ENCODE data around the gene TAOK2.

TAOK2 gene

DNA sequence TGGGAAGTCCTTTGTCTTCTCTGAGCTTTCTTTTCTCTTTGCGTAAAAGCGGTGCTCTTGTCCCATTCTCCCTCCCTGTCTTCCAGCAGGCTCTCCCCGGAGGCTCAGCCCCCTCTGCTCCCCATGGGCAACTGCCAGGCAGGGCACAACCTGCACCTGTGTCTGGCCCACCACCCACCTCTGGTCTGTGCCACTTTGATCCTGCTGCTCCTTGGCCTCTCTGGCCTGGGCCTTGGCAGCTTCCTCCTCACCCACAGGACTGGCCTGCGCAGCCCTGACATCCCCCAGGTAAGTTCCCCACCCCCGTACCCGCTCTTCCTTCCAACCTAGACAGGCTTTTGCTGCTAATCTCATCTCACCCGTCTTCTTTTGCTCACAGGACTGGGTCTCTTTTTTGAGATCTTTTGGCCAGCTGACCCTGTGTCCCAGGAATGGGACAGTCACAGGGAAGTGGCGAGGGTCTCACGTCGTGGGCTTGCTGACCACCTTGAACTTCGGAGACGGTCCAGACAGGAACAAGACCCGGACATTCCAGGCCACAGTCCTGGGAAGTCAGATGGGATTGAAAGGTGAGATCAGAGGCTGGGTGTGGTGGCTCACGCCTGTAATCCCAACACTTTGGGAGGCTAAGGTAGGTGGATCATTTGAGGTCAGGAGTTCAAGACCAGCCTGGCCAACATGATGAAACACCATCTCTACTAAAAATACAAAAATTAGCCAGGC lies 10.5 kb upstream of the TAOK2 start:
- DNase-seq (ENCODE audit: low read depth in 1 of 2, low spot score in 1 of 2): no peak

DNA sequence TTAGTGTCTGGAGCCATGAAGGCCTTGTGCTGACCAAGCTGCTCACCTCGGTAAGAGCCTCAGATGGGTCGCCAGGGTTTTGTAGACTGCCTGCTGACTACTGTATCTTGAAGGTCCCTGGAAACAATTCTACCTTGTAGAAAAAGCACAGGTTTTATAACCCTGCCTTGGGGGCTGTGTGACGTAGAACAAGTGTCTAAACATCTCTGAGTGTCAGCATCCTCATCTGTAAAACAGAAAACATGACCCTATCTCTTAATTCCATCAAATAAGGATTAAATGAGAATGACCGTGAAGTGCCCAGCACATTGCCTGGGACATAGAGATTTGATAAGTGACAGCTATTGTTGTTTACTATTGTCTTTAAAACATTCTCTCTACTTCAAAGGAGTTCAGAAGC lies 5.5 kb upstream of the TAOK2 start:
- DNase-seq (ENCODE audit: low read depth in 1 of 2, low spot score in 1 of 2): no peak

DNA sequence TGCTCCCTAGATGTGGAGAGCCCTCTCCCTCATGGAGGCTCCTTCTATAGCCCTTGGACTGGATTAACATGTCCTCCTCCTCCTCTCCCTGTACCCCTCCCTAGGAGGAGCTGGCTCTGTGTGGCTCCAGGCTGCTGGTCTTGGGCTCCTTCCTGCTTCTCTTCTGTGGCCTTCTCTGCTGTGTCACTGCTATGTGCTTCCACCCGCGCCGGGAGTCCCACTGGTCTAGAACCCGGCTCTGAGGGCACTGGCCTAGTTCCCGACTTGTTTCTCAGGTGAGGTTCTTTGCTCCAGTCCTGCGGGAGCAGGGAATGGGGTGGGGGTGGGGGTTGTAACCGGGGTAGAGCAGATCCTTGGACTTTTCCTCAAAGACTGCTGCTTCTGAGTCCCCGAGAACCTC lies 2.4 kb upstream of the TAOK2 start:
- no peak for DNase-seq (ENCODE audit: low read depth in 1 of 2, low spot score in 1 of 2)

DNA sequence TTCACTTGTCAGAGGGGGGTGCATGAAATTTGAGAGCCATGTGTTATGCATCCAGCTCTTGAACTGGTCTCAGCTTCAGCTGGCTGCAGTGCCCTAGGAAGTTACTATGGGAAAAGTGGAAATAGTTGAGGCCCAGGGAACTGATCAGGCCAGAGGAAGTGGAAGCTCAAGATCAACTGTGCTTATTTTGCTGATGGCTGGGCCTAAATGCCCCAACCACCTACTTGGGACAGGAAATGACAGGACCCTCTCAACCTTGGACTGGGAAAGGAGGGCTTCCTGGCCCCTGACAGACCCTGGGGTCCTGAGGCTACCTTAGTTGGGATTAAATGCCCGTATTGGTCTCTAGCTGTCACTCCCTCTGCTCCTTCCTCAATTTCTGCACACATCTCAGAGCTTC lies 1.2 kb upstream of the TAOK2 start:
- no peak for DNase-seq (ENCODE audit: low read depth in 1 of 2, low spot score in 1 of 2)

DNA sequence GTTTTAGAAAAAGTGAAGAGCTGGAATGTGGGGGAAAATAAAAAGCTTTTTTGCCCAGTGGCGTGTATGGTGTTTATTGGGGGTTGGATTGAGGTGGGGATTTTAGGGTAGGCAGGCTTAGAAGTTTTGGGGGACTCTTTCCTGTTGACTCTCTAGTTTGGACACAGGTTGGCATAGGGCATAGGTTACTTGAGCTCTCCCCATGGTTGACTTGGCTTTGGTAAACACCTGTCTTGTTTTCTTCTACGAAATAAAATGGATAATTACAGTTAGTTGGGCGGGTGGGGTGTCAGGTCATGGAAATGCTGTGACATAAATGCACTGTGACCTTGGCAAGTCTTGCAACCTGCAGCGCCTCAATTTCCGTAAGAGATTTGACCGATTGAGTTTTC lies 680 bp upstream of the TAOK2 start:
- no peak for DNase-seq (ENCODE audit: low read depth in 1 of 2, low spot score in 1 of 2)

DNA sequence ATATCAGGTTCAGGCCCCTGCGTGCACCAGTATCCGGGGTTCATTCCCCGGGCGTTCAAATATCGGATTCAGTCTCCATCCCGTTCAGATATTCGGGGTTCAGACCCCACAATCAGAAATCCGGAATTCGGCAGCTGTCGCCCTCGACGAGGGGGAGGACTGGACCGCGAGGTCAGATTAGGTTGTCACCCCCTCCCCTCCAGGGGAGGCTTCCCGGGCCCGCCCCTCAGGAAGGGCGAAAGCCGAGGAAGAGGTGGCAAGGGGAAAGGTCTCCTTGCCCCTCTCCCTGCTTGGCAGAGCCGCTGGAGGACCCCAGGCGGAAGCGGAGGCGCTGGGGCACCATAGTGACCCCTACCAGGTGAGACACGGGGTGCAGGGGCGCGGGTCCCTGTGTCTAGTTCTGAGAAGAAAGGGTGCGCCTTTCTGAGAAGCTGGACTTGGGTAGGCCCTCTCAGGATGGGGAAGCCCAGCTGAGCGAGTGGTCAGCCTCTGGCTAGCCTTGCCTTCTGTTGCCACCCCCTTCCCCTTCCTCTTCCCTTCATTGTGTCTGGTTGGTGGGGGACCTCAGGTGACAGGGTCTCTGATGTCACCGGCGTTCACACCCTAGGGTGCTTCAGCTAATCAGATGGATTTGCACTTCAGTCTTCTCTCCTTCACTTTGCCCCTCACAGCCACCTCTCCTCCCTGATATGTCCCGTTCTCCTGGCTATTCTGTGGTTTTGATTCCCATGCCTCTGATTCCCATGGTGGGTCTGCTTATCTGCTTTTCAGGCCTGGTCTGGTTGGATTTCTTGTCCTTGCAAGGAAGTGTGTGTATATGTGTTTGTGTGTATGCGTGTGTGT lies 844 bp downstream of the TAOK2 start:
- DNase-seq (ENCODE audit: low read depth in 1 of 2, low spot score in 1 of 2): no peak

DNA sequence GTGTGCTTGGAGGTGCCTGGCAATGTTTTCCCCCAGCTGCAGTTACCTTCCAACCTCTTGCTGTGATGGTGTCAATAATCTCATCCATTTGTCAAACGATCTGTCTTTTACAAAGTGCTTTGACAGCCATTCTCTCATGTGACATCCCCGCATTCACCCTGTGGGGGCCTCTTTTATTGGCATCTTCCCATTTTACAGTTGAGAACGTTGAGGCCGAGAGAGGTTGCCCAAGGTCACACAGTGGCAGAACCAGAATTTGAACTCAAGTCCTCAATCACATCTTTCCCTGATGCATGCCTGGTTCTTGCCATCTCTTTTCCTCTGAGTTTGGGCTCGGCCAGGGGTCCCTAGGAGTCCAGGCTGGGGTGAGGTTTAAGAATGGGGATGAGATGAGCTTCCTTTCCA lies 1.5 kb downstream of the TAOK2 start:
- DNase-seq (ENCODE audit: low read depth in 1 of 2, low spot score in 1 of 2): no peak

DNA sequence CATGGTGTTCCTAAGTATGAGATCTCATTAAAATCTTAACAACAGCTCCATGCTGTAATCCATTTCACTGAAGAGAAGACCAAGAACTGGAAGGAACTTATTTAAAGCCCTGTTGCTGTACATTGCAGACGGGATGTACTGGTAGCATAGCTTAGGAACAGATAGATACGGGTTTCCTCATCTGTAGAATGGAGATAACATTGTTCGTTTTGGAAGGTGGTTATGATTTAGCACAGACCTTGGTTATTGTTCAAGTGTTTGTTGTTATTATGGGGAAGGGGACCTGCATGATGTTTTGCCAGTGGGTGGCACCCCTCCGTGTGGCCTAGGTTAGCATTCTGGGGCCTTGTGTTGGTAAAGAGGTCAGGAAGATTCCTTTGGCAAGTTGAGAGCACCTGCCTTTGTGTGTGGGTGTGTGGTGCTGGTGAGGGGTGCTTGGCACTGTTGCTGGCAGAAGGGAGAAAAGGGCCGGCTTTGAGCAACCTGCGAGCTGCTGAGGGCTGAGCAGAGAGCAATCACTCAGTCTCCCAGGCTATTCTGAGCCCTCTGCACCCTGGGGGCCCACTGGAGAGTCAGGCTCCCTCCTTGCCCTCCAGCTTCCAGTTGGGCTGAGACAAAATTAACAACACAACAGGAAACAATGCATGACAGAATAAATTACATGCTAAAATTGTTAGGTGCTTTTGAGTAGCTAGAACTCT lies 2.3 kb downstream of the TAOK2 start:
- no peak for DNase-seq (ENCODE audit: low read depth in 1 of 2, low spot score in 1 of 2)

DNA sequence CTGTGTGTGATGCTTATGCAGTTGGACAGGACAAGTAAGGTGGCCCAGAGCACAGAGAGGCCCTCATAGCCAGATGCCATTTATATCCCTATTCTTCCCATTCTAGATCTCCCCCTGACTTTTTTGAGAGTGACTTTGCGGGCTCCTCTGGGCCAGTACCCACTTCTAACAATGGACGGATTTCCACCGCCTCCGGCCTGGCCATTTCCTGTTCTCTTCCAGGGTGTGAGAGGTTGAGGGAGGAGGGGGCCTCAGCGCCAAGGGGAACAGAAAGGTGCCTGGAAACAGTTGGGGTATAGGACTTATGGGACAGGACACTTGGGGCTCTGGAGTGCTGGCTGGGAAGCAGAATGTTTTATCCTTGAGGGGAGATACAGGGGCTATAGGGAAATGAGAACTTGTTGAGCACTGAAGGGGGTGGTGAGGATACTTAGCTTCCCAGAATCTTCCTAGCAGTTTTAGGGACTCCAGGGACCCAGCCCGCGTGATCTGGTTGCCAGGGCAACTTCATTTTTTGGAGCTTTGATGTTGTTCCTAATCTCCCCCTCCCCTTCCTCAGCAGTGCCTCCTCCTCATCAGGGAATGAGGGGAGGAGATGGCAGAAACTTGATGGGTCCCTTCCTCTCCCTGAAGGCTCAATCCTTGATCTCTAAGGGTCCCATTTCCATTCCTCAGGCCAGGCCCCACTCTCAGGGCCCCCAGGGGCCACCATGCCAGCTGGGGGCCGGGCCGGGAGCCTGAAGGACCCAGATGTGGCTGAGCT lies 3.6 kb downstream of the TAOK2 start:
- DNase-seq (ENCODE audit: low read depth in 1 of 2, low spot score in 1 of 2): no peak

DNA sequence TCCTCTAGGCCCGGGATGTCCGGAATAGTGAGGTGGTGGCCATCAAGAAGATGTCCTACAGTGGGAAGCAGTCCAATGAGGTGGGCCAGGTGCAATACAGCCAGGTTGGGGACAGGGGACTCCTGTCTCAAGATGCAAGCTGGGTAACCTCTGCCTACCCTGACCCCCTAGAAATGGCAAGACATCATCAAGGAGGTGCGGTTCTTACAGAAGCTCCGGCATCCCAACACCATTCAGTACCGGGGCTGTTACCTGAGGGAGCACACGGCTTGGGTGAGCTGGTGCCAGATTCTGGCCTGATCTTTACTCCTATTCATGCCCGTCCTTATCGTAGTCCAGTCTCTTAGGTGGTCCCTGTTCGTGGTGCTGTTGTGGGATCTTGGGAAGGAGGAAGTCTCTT lies 4.4 kb downstream of the TAOK2 start:
- no peak for DNase-seq (ENCODE audit: low read depth in 1 of 2, low spot score in 1 of 2)

DNA sequence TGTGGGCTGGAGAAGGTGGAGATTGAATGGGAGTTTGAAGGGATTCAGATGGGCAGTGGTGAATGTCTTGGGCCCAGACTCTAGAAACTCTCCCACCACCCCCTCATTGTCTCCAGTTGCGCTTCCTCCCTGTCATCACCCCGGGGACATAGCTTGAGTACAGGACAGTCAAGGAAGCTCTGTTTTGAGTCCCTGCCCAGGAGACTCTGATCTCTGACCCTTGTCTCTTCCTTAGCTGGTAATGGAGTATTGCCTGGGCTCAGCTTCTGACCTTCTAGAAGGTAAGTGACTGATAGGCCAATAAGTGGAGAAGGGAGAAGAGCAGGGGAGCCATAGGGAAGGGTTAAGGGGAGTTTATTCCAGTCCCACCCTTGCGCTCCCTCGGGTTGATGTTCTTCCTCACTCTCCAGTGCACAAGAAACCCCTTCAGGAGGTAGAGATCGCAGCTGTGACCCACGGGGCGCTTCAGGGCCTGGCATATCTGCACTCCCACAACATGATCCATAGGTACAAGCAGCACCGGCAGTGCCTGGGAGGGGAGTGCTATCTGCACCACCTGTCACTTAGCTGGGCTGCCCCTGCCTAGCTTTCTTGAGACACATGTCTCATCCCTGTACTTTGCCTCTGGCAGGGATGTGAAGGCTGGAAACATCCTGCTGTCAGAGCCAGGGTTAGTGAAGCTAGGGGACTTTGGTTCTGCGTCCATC lies 5.0 kb downstream of the TAOK2 start:
- no peak for DNase-seq (ENCODE audit: low read depth in 1 of 2, low spot score in 1 of 2)

DNA sequence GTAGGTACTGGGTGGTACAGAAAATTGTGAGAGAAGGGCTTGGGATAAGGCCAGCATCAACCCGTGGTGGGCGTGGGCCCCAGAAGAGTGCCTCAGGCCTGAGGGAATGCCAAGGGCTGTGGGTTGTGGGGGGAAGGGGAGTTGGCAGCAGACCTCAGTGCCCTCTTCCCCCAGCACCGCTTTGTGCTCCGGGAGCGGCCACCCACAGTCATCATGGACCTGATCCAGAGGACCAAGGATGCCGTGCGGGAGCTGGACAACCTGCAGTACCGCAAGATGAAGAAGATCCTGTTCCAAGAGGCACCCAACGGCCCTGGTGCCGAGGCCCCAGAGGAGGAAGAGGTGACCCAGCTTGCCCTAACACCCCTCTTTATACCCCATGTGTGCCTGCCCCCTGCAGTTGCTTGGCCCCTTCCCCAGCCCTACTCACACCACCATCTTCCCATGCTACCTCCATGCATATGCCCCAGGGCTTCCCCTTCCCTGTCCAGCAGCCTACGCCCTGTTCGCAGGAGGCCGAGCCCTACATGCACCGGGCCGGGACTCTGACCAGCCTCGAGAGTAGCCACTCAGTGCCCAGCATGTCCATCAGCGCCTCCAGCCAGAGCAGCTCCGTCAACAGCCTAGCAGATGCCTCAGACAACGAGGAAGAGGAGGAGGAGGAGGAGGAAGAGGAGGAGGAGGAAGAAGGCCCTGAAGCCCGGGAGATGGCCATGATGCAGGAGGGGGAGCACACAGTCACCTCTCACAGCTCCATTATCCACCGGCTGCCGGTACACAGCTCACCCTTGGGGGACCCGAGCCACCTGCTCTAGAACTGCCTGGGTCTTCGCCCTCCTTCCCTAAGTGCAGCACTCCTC lies 9.1 kb downstream of the TAOK2 start:
- no peak for DNase-seq (ENCODE audit: low read depth in 1 of 2, low spot score in 1 of 2)

DNA sequence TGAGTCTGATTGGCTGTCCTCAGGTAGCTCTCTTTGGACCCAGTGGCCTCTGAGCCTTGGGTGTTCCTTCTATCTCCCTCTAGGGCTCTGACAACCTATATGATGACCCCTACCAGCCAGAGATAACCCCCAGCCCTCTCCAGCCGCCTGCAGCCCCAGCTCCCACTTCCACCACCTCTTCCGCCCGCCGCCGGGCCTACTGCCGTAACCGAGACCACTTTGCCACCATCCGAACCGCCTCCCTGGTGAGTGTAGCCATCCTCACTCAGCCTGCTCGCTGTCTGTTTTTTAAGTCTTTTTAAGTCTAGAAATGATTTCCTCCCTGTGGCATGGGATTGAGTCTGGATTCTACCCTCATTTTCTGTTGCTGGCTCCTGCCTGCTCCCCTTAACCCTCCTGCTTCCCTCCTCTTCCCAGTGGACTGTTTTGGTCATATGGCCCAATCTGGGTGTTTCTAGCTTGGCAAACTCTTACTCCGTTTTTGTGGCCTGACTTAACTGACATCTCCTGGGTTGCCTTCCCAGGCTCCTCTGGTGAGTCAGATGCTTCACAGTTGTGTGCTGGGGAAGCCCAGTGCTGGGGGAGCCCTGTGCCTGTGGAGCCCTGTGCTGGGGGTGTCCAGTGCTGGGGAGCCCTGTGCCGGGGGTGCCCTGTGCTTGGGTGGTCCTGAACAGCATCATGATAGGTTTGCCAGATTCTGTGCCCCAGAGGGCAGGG lies 9.9 kb downstream of the TAOK2 start:
- DNase-seq (ENCODE audit: low read depth in 1 of 2, low spot score in 1 of 2): no peak

DNA sequence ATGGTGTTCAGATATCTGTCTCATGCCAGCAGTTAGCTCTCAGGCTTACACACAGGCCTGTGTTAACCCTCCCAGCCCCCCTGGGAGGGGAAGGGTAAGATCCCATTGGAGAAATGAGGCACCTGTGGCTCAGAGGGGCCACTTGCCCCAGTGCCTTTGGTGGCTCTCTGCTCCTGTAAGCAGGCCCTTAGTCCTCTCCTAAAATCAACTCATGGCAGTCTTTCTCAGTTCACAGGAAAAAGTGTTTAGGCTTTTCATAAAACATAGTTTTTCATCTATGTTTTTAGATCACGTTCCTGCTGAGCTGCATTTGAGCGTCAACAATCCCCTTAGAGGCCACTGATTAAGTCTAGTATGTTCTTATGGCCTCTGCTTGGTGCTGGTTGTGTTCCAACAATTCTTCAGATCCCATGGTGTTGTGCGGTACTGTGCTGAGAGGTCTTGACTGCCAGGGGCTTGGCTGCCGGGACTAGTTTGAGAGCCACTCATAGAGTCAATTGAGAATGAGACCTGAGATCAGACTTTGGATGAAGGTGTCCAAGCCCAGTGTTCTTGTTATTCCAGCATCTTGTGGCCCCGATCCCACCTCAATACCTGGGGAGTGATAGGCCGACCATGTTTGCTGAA lies 10.6 kb downstream of the TAOK2 start:
- no peak for DNase-seq (ENCODE audit: low read depth in 1 of 2, low spot score in 1 of 2)

DNA sequence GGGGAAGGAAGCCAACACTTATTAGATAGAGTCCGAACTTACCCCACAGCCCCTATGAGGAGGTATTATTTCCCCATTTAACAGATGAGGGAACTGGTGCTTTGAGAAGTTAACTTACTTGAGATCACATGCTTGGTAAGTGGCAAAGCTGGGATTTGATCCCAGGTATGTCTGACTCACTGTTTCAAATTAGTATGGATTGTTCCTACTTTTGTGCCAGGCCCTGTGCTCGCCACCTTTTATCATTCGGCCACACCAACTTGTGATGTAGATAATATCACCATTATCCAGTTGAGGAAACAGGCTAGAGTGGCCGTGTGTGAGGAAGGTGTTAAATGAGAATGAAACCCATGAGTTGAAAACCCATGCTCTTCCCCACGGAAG lies 11.1 kb downstream of the TAOK2 start:
- no peak for DNase-seq (ENCODE audit: low read depth in 1 of 2, low spot score in 1 of 2)

DNA sequence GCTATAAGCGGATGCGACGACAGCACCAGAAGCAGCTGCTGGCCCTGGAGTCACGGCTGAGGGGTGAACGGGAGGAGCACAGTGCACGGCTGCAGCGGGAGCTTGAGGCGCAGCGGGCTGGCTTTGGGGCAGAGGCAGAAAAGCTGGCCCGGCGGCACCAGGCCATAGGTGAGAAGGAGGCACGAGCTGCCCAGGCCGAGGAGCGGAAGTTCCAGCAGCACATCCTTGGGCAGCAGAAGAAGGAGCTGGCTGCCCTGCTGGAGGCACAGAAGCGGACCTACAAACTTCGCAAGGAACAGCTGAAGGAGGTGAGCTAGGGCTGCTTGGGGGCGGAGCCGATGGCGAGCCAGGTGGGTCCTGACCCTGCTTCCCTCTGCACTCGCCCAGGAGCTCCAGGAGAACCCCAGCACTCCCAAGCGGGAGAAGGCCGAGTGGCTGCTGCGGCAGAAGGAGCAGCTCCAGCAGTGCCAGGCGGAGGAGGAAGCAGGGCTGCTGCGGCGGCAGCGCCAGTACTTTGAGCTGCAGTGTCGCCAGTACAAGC lies 11.7 kb downstream of the TAOK2 start:
- no peak for DNase-seq (ENCODE audit: low read depth in 1 of 2, low spot score in 1 of 2)

DNA sequence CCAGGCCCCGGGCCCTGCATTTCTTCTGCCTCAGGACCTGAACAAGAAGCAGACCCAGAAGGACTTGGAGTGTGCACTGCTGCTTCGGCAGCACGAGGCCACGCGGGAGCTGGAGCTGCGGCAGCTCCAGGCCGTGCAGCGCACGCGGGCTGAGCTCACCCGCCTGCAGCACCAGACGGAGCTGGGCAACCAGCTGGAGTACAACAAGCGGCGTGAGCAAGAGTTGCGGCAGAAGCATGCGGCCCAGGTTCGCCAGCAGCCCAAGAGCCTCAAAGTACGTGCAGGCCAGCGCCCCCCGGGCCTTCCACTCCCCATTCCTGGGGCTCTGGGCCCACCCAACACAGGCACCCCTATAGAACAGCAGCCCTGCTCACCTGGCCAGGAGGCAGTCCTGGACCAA lies 12.6 kb downstream of the TAOK2 start:
- DNase-seq (ENCODE audit: low read depth in 1 of 2, low spot score in 1 of 2): no peak

DNA sequence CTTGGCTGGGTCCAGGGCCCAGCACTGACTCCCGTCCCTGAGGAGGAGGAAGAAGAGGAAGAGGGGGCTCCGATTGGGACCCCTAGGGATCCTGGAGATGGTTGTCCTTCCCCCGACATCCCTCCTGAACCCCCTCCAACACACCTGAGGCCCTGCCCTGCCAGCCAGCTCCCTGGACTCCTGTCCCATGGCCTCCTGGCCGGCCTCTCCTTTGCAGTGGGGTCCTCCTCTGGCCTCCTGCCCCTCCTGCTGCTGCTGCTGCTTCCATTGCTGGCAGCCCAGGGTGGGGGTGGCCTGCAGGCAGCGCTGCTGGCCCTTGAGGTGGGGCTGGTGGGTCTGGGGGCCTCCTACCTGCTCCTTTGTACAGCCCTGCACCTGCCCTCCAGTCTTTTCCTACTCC lies 13.3 kb downstream of the TAOK2 start:
- DNase-seq (ENCODE audit: low read depth in 1 of 2, low spot score in 1 of 2): no peak

Measured in activated T-helper 1 cell treated with anti-CD3 and anti-CD28 coated beads, Interleukin-2, amount 50 U/mL, for 16 hours (primary cell).